DMS114 treated with DMSO at 0.1 percent for 48 hours (cell line): ENCODE measurements around the gene EDN2.

ENCODE experiments used
- DNase-seq: peaks from one replicate; lab custom pipeline; 2025; ENCODE audit not compliant: unreplicated experiment; lab: John Stamatoyannopoulos, UW

Gene EDN2

DNA sequence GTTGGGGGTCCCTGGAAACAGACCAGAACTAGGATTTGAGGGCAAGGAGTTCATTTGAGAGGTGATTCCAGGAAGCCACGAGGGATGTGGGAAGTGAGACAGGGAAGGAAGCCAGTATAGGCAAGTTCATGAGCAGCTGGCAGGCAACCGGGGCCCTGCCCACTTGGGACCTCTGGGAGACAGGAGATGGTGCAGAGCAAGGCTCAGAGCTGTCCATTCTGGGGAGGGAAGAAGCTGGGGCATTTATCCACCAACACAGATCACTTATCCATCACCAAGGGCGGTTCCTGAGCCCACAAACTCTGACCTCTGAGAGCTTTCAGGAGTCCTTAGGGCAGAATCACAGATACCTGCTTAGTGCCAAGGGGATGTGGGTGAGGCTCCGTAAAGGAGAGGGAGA, 16.8 kb downstream of the EDN2 start:
- no peak for DNase-seq

DNA sequence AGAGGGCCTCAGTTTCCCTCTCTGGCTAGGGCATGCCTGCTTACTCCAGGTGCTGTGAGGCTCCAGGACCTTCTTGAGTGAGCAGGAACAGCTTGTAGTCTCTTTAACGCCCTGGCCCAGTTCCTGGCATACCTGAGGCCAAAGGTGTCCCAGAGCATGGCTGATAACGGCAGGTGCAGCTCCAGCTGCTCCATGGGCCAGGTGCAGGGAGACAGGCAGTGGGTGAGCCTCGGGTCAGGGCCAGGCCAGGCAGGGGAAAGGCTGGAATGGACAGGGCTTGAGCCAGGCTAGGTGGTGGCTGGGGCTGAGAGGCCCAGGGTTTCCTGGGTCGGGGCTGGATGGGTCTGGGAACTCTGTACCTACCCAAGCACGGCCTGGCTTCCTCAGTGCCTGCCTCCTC, 18.3 kb downstream of the EDN2 start:
- no peak for DNase-seq

DNA sequence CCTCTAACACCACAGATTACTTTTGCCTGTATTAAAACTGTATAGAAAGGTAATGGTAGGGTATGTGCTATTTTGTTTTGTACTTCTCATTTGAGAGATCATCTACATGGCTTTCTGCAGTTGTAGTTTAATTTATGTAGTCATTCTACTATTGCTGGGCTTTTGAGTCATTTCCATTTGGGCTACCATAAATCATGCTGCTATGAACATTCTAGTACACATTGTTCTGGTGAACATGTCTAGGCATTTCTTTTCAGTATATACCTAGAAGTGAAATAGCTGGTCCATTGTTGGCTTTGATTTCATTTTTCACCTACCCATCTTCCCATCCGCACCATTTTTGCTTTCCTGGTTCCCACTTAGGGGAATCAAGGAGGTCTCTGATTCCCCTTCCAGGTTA, 18.7 kb downstream of the EDN2 start:
- no peak for DNase-seq

DNA sequence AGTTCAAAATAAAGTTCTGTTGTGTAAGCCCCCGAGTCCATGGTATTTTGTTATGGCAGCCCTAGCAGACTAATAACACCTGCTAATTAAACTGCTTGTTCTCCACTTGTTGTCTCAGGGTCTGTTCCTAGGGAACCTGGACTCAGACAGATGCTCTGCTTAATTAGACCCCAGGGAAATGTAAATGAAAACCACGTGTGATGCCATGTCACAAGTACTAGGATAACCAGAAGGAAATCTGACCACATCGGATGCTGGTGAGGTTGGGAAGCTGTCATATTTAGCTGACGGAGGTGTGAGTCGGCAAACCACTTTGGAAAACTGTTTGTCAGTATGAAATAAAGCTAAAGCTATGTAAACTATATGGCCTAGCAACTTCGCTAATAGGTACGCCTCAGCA, 19.6 kb downstream of the EDN2 start:
- no peak for DNase-seq

DNA sequence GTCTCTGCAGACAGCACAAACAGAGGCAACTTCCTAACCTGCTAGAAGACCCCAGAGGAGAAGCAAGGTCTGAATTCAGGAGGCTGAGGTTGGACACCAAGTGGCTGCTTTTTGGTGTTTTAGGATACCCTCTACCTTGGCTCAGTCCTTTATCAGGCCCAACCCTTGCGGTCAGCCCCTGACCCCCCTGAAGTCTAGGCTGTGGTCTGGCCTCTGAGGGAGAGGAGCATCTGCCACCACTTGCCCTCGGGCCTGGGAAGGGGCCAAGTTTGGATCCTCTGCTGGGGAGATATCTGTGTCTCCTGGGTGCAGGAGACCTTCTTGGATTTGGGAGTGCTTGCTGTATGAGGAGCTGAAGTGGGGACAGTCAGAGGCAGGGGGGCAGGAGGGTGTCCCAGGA, 21.0 kb downstream of the EDN2 start:
- DNase-seq: no peak

DNA sequence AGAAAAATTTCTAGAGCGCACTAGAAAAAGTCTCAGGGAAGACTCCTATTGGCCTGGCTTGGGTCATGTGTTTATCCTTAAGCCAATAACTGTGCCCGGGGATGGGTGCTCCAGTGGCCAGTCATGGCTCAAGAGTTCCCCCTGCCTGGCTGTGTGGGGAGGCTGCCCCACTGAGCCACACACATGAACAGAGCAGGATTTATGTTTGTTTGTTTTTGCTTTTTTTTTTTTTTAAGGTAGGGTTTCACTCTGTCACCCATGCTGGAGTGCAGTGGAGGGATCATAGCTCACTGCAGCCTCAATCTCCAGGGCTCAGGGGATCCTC, 21.8 kb downstream of the EDN2 start:
- DNase-seq: no peak

DNA sequence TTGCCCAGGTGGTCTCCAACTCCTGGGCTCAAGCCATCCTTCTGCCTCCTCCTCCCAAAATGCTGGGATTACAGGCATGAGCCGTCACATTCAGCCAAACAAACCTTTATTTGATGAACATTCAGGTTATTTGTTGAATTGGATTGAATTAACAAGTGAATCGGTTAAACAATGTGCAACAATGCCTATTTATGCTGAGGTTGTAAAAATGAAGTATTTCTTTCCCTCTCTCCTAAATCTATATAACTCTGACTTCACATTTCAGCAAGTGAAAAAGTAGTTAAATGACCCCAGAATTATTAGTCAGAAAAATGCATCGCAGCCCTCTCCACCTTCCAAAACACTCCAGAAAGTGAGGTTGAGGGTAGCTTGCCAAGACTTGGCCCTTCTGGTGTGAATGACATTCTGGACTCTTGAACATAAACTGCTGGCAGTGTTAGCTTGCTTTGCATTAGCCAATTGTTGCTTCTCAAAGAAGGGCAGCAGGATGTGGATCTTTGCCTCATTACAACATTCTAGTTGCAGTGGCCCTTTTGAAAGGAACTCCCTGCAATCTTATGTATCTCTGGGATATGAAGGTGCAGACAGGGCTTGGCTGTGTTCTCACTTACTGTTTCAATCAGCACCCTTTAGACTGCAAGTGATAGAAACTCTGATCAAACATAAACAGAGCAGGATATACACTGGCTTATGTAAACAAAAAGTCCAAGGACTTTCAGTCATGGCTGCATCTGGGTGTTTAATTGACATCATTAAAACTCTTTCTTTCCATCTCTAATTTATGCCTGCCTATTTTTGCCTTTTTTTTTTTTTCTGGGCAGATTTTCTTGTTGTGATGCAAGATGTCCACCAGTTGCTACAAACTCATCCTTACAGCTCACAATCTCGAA, 22.4 kb downstream of the EDN2 start:
- DNase-seq: no peak

DNA sequence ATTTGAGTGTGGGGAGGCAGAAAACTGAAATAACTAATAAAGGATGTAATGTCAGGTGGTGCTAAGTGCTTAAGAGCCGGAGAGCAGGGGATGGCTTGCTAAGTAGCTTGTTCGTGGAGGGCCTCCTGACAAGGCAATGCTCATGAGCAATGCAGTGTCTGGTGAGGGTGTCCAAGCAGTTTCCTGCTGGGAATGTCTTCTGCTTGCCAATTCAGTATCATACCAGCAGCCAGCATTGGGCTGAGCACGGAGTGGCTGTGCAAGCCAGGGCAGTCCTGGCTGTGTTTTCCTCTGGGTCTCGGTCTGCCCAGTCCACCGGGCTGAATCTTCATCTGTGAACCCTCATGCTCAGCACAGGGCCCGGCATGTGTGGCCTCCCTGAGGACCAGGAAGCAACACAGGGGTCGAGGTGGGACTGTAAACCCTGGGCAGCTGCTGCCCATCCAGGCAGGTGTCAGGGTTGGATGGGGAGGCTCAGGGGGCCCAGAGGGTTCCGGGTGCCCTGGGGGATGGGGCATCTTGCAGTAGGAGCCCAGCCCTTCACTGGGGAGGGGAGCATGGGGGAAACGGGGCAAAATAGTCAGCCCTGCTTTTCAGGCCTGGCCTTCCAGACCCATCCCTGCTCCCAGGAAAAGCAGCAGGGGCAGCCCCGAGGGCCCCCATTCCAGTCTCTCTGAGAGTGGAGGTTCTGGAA, 27.5 kb downstream of the EDN2 start:
- no peak for DNase-seq

DNA sequence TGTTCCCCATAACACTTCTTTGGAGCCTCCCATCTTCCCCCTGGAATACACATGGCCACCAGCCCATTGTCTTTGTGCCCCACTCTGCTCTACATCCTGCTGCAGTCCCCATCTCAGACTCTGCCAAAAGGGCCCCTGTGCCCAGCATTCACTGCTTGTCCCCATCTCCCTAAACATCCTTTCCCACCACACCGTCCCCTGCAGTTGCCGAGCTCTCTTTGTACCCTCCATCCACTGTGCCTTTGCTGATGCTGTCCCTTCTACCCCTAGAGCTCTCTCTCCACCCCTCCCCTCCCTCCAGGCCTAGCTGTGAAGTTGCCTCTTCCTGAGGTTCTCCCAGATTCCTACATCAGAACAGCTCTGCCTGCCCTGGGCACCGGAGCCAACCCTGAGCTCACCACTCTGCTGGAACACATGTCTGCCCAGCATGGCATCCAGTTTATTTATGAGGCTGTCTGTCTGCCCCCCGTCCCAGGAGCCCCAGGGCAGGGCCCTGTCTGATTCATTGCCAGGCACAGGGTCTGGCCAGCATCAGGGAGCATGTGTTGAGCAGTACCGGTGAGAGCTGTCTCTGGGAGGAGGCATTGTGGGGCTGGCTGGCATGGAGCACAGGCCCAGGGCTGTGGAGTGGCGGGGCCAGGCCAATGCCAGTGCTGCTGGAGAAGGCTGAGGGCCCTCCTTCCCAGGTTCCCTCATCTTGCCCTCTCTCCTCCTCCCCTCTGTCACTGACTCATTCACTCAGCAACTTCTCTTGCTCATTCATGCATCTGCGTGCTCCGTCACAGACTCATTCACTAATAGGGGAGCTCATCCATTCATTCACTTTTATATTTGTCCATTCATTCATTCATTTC, 28.8 kb downstream of the EDN2 start:
- DNase-seq: no peak

DNA sequence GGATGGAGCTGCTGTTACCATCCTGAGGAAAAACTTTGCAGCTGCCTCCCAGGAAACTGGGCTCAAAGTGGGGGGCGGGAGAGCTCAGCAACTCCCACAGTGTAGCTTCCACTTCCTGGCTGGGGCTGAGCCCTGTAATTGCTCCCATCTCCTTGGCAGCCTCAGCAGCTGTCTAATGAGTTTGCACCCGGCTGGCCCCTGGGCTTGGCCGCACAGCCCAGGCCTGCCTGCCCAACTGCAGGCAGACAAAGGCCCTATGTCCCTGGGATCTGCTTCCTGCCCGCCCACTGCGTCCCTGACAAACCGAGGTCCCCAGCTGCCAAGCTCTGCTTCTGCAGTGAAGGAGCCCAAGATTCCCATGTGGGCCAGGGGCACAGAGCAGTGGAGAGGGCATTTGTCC, 30.1 kb downstream of the EDN2 start:
- DNase-seq: no peak

DNA sequence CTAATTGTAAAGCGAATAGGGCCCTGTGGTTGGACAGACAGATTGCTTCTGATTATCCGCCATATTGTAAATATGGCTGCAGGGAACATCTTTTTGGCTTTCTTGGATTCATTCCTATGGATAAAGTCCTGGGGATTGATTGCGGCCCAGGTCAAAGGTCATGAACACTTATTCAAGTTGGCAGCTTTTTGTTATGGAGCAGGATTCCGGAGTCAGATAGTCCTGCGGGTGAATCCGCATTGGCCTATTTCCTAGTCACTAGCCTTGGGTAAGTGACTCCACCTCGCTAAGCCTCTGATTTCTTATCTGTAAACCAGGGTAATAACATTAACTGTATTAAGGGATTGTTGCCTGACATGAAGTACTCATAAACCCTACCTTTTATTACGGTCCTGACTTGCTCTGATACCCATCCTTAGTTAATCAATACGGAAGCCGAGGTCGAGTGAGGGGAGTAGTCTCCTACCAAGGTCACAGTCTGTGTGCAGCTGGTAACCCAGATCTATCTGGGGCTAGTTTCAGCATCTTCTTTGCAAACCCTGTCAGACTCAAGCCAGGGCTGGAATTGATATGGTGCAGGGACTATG, 31.7 kb downstream of the EDN2 start:
- DNase-seq: no peak

DNA sequence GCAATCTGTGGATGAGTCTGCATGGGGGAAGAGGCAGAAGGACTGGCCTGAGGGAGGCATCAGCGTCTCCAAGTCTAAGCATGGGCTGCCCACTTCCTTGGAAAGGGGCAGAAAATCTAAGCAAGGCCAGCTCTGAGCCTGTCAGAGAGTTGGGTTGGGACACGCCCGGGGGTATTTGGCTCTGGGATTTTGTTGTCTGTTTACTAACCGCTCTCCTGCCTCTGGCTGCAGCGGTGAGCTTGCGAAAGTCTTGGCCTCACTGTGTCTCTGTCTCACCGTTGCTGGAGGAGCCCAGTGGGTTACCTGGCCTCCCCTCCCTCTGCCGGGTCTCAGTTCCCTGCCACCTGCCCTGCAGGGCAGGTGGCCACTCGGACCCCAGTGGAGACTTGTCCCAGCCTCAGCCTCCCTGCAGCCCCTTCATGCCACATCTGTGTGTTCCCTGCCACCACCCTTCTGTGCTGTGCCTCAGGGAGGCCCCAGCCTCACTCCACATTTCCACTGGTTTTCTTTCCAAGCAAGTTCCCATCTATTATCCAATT, 33.7 kb downstream of the EDN2 start:
- no peak for DNase-seq

DNA sequence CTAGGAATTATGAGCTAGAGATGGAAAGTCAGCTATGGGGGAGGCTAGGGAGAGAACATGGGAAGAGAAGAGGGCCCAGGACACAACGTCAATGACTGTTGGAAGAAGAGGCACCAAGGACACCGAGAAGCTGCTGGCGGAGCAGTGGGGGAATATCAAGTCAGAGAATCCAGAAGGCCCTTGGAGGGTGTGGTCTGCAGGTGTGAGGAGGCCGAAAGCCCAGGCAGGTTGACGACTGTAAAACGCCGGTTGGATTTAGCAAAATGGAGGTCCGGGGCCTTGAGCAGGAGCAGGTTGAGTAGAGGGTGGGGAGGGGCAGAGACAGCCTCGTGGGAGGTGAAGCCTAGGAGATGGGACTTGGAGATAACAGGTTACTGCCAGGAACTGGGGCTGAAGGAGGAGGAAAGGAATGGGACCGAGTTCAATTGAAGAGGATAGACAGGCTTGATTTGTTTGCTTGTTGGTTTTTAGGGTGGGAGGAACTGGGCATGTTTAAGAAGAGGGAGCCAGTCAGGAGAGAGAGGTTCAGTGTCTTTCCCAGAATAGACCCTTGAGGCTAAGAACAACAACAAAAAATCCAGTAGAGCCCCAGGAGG, 35.1 kb downstream of the EDN2 start:
- DNase-seq: no peak

DNA sequence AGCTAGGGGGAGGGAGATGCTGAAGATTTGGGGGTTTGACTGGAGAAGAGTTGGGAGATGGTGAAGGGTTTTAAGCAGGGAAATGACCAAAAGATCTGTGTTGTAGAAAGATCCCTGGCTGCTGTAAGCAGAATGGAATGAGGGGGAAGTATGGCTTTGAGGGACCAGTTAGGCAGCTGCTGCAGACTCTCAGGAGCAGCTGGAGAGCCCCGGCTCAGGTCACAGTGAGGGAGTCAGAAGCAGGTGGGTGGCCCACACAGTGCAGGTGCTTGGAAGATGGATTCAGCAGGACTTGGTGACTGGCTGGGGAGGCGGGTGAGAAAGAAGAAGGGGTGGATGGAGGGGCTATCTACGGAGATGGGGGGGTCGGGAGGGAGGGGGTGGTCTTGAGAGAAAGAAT, 35.7 kb downstream of the EDN2 start:
- no peak for DNase-seq

DNA sequence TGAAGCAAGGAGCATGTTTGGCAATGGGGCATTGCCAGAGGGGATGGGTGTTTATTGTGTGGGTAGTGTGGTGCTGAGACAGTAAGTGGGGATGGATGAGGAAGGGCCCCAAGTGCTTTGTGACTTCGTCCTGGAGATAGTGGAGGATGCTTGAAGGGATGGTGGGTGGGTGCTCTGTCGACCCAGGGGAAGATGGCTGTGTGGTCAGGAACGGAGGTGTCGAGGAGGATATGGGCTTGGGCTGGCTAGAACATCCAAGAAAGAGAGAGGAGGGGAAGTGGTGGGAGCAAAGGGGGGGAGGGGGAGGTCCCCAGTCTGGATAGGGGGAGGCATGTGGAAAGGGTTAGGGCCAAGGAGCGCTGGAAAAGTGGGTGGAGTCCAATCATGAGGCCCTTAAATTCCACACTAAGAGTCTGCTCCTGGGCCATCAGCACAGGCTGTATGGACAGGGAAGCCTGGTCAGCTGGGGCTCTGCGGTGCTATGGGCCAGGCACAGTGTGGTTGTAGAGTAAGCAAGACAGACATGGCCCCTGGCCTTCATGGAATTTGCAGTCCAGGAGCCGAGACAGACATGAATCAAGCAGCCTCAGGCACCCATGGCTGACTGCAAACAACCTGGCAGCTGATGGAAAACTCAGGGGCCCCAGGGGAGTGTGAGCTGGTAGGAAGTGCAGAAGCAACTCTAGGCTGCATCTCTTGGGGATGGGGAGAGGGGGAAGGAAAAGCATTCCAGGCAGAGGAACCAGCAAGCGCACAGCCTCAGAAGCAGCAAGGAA, 36.3 kb downstream of the EDN2 start:
- no peak for DNase-seq

DNA sequence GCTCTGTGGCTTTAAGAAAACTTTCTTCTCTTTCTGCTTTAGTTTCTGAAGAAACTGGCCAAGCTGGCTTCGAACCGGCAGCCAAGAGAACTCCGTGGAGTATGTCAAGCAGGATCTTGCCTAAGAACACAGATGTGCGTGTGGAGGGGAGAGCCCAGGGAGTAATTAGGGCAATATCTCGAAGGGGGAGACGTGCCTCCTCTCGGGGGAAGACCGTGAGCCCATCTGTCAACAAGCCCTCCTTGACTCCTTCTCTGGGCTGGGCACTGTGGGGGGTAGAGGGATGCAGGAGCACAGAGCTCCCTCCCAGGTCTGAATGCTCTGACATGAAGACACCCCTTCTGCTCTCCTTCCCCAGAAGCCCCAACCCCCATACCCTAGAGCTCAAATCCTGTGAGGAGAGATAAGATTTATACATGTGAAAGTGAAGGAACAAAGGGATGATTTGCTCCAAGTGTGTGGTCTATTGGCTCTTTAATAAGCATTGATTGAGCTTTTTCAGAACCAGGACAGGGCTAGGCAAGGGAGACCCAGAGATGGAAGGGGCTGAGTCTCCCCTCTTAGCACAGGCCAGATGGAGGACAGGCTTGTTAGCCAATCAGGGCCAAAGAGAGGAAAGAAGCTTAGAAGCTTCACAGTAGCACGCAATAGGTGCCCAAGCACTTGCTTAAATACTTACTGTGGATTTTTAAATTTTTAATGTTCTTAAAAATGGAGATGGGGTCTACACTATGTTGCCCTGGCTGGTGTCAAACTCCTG, 37.5 kb downstream of the EDN2 start:
- DNase-seq: no peak

DNA sequence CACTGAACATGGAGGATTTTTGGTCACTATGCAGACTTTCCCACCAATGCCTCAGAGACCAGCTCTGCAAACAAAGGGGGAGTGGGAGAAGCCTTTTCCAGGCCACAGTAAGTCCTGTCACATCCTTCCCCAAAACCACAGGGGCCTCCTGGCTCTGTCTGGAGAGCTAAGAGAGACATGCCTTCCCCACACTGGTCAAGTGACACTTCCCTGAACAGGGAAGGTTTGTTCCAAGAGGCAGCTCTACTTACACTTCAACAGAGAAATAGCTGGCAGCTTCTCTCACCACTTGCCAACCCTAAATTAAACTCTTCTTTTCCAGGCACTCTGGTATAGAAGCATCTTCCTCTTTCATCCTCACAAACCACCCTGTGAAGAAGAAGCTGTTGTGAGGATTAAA, 39.7 kb downstream of the EDN2 start:
- no peak for DNase-seq

DNA sequence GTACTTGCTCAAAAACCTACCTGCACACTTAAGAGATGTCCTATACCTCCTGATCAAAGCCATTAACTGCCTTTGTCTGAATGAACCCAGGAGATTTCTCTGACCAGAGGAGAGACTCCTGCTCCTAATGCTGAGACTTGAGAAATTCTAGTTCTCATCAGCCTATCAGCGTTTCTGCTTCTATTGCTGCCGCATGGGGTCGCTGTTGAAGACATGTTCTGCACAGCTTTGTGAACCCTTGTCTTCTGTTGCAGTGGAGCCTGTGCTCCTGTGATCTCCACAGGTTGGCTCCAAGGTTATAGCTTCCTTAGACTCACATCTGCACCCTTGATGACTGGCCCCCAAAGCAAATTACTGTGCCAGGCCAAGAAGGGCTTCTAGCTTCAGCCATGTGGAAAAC, 40.2 kb downstream of the EDN2 start:
- DNase-seq: no peak

DNA sequence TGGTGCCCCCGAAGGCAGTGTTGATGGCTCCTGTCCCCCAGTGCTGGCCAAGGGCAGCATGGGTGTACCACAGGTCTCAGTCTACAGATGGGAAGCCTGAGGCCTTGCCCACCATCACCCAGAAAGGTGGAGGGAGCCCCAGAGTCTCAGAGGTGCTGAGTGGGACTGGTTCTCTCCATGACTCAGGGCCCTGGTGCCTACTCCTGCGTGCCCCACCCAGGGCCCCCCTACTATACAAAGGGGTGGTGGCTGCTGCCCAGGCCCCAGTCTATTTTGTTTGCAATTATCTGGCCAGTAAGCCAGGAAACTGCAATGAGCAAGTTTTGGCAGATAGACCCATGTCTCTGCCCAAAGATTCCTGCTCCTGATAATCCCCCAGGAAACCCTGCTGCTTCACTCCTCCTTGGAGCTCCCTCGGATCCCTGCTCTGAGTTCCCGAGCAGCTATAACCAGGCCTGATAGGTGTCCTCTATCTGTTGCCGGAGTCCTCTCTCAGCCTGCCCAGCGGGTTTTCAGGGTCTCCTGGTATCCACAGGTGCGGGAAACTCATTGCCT, 41.7 kb downstream of the EDN2 start:
- DNase-seq: no peak
